D721Med (cell line): ENCODE measurements around the gene ZFAND6.
"Not testable (repeated sequence)": the region's sequence is repeated elsewhere in the genome, so short reads cannot be mapped to it uniquely, and the experiment has no call there.

ENCODE experiments used
- DNase-seq: peaks from one replicate; pipeline ENCODE4 v3.0.0; 2011; ENCODE audit warnings: low spot score; ENCODE audit not compliant: insufficient read length
- FAIRE-seq: peaks from 2 replicates; lab custom pipeline; 2011; peaks lifted over from hg19 to GRCh38; lab: Jason Lieb, UNC
- CTCF ChIP-seq: IDR thresholded peaks from 2 replicates; pipeline ENCODE4 v1.5.1; 2012; ENCODE audit warnings: mild to moderate bottlenecking, control low read depth; ENCODE audit not compliant: insufficient read depth; ENCODE audit errors: missing control alignments

ZFAND6 gene

GRCh38 chr15:80153900-80154299 is 94.4 kb downstream of the ZFAND6 start:
- DNase-seq (no peak), FAIRE-seq (no peak)
- no peak for TF ChIP-seq CTCF

DNA sequence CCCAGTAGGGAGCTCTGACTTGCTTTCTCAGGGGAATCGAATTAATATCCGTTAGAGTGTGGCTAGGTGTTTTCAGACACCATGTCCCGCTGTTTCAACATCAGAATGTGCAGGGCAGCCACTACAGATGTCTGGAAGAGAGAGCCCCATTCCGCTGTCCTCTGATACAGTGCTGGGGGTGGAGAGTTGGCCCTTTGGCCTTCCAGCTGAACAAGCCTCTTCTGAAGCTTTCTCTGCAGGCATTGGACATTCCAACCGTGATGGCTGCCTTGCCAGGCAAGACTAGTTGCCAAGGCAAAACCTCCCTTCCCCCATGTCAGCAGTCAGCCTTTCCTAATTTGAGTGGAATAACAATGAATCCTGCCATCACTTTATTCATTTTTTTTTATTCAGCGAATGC is 94.9 kb downstream of the ZFAND6 start:
- DNase-seq (no peak), FAIRE-seq (no peak)
- no peak for TF ChIP-seq CTCF

DNA sequence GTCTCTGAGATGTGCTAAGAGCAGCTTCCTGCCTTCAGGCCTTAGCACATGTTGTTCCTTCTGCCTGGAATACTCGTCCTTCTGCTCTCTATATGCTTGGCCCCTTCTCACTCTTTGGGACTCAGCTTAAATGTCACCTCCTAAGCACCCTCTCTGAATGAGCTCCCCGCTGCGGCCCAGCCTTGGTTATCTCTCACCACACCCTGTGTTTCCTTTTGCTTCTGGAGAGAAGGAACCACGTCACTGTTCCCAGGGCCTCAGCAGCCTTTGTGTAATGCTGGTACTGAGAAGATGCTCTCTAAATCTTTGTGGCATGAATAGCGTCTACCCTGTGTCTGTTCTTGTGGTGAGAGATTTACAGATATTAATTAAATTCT is 95.5 kb downstream of the ZFAND6 start:
- no peak for TF ChIP-seq CTCF
- FAIRE-seq (no peak), DNase-seq (no peak)

DNA sequence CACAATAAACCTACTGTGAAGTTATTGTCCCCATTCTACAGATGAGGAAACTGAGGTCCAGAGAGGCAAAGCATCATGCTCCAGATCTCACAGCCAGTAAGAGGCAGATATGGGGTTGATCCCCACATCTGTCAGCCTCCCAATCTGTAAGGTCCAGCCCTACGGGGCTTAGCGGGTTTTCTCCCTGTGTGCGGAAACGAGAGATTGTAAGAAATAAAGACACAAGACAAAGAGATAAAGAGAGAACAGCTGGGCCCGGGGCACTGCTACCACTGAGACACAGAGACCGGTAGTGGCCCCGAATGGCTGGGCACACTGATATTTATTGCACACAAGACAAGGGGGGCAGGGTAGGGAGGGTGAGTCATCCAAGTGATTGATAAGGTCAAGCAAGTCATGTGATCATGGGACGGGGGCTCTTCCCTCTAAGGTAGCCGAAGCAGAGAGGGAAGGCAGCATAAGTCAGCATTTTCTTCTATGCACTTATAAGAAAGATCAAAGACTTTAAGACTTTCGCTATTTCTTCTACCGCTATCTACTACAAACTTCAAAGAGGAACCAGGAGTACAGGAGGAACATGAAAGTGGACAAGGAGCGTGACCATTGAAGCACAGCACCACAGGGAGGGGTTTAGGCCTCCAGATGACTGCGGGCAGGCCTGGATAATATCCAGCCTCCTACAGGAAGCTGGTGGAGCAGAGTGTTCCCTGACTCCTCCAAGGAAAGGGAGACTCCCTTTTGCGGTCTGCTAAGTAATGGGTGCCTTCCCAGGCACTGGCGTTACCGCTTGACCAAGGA is 96.1 kb downstream of the ZFAND6 start:
- FAIRE-seq, DNase-seq: not testable (repeated sequence)

DNA sequence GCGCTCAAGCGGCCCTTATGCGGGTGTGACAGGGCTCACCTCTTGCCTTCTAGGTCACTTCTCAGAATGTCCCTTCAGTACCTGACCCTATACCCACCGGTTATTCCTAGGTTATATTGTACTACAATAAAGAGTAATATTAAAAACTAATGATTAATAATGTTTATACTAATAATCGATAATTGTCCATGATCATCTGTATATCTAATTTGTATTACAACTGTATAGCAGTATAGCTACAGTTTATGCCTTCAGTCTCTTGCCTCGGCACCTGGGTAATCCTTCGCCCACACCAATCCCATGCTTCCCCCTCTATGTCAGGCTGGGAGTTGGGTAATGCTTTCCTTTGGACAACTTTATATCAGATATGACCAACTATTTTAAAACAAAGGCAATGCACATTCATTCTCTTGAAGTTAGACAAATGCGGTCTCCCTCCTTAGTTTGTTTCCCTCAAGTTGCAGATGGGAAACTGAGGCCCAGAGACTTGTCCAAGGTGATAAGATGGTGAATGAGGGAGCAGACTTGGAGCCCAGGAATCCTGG is 96.8 kb downstream of the ZFAND6 start:
- no peak for TF ChIP-seq CTCF
- FAIRE-seq, result no peak

DNA sequence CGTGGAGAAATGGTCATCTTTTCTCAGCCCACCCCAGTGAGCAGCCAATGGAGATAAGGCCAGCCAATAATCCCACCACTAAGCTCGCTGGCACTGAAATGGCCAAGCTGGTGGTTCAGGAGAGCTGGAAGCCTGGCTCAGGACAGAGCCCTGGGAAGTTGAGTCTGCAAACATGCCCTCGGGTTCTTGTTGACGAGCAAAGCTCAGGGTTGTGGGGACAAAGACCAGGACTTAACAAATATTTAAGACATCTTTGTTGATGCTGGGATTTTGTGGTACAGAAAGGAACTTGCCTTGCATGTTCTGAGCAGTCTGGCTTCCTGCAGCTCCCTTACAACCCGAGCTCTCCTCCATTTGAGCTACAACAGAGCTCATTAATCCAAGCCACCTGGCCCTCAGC is 97.7 kb downstream of the ZFAND6 start:
- DNase-seq (no peak), FAIRE-seq (no peak)
- TF ChIP-seq CTCF, result no peak

More for the DNA sequence above, 96.8 kb downstream of the ZFAND6 start:
- no peak for DNase-seq

GRCh38 chr15:80159301-80159700 is 99.8 kb downstream of the ZFAND6 start:
- FAIRE-seq, result no peak
- no peak for DNase-seq
- no peak for TF ChIP-seq CTCF
